Activated CD4-positive, CD25-positive, alpha-beta regulatory T cell treated with anti-CD3 and anti-CD28 coated beads, Interleukin-2, amount 50 U/mL, for 24 hours (primary cell): ENCODE measurements around the gene BCR.

ENCODE experiments used
- ATAC-seq, 2 donors: fragments of 150-1000 bp; cut with Tn5 transposase; one replicate each; pipeline ENCODE4 v1.10.0; 2021; ENCODE audit warnings: mild to moderate bottlenecking in 1 of 2, moderate library complexity in 1 of 2

The BCR gene

DNA sequence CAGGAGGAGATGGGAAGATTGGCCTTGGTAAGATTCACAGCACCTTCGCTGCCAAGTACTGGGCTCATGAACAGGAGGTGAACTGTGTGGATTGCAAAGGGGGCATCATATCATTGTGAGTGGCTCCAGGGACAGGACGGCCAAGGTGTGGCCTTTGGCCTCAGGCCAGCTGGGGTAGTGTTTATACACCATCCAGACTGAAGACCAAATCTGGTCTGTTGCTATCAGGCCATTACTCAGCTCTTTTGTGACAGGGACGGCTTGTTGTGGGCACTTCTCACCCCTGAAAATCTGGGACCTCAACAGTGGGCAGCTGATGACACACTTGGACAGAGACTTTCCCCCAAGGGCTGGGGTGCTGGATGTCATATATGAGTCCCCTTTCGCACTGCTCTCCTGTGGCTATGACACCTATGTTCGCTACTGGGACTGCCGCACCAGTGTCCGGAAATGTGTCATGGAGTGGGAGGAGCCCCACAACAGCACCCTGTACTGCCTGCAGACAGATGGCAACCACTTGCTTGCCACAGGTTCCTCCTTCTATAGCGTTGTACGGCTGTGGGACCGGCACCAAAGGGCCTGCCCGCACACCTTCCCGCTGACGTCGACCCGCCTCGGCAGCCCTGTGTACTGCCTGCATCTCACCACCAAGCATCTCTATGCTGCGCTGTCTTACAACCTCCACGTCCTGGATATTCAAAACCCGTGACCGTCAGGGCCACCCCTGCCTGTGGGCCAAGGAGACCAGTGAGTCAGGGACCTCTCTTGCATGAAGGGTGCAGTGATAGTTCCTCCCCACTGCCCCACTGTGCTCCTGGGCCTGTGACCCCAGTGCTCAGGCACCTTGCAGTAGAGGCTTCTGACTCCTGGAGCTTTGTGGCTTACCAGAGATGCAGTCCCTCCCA lies 83.6 kb downstream of the BCR start:
- peak; percentile 57 to 78 for ATAC-seq

DNA sequence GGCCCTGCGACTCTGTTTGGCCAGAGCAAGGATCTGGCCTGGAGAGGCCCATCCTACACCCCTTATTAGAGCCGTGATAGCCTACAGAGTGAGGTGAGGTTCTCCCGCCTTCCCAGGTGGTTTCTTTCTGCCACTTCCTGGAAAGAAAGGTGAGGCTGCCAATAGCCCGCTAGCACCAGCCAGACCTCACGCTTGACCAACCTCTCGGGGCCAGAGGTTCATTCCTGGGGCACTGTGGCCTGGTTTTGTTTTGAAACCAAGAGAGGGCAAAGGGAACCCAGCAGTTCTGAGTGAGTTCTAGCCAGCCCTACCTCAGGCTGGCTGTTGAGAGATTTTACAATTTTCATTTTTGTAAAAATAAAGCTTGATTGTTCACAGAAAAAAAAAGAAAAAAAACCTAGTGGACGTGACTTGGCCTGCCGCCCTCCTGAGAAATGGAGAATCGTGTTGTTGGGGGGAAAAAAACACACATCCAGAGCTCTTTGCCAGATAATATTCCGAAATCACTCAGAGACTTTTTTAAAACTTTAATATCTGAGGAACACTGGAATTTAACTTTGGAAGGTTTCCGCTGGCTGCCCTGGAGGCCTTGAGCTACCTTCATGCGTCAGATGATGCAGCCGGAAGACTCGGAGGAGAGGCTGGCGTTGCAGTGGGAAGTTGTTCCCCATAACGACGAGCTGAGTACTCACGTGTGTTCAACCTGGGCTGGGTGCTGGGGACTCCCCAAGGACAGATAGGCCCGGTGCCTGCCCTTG lies 84.5 kb downstream of the BCR start:
- ATAC-seq, result no peak

DNA sequence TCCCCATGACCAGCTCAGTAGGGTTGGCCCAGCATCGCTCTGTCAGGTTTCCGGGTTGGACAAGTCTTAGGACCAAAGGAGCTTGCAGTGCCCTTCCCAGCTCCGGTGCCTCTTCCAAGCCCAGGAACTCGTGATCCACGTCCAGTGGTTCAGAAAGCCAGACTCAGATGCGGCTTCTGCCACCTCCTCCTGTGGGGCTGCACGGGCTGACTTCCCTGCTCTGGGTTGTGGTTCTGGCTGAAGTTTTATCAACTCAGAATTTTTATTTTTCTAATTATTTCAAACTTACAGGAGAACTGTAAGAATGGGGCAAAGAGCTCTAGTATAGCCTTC lies 85.0 kb downstream of the BCR start:
- ATAC-seq, result no peak

DNA sequence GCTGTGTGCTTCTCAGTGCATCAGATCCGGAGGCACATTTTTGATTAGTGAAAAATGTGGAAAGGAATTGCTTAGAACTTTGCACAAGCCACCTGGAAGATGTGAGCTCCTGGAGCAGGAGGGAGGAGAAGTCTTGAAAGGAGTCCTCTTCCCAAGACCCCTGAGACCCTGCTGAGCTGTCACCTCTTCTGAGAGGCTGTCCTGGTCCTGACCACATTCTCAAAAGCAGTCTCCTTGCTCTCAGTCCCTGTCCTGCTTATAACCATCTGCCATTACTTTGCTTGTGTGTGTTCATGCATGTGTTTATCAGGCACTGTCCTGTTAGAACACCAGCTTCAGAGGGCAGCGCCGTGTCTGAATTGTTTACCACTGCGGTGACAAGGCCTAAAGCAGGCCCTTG lies 86.5 kb downstream of the BCR start:
- ATAC-seq, result no peak

DNA sequence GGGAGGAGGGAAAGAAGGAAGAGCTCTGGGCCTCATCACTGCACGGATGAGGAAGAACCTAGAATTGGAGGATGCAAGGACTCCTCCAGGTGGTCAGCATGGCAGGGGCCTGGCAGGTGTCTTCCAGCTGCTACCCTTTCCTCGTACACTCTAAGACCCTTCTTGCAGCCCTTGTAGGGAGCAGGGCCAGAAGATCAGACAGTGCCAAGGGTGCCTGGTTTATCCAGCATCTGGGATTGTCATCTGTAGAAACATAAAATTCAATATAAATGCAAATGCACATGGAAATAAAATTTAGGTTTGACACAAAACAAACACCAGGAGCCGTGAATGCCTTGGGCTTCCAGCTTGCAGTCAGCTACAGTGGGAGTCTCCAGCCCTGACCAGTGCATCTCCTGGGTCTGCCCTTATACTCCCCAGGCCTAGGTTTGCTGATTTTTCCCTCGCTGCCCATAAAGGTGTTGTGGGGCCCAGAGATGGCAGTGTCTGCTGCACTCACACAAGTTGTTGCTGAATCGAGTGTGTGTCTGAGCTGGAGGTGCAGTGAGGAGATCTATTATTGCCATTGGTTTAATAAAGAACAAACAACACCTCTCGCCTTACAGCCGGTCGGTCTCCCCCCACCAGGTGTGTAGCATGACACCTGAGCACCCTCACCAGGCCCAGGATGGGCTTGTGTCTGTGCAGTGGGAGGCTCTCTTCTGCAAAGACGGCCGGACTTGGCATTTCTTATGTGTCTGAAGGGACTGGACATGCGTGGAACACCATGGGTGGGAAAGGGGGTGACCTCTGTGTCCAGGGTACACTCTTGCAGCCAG lies 87.1 kb downstream of the BCR start:
- ATAC-seq, result no peak

- no peak for ATAC-seq
These were observed 87.9 kb downstream of the BCR start for GRCh38 chr22:23268139-23268712.

- ATAC-seq, result no peak
These were observed 88.6 kb downstream of the BCR start for GRCh38 chr22:23268877-23269276.

DNA sequence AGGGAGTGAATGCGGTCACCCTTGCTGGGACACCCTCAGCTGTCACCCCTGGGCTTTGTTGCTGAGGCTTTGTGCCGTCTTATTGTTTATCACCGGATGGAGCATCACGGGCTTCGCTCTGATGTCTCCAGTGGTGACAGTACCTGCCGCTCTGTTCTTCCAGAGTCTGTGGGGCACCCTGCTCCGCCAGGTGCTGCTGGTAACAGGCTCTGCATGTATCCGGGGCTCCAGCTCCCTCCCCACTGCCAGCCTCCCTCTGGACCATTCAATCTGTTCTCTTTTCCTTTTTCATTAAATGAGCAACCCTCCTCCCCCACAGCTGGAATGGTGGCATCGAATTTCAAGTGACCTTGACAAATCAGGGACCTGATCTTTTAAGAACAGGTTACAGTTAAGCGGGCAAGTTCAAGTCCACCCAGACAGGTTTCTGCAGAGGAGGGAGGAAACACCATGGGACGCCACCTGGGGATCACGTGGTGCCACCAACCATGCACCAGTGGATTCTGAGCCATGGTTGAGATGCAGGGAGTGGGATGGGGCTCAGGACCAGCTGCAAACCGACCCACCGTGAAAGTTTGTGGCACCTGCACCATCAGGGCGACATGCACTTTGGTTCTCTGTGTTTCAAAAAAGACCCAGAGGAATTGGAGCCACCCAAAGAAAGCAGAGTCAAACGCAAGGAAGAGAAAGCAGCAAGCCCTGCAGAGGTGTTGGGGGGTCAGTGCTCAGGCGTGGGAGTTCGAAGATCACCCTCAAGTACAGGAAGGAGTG lies 89.3 kb downstream of the BCR start:
- ATAC-seq, result no peak

- no peak for ATAC-seq
These were observed 90.0 kb downstream of the BCR start for GRCh38 chr22:23270212-23270733.

DNA sequence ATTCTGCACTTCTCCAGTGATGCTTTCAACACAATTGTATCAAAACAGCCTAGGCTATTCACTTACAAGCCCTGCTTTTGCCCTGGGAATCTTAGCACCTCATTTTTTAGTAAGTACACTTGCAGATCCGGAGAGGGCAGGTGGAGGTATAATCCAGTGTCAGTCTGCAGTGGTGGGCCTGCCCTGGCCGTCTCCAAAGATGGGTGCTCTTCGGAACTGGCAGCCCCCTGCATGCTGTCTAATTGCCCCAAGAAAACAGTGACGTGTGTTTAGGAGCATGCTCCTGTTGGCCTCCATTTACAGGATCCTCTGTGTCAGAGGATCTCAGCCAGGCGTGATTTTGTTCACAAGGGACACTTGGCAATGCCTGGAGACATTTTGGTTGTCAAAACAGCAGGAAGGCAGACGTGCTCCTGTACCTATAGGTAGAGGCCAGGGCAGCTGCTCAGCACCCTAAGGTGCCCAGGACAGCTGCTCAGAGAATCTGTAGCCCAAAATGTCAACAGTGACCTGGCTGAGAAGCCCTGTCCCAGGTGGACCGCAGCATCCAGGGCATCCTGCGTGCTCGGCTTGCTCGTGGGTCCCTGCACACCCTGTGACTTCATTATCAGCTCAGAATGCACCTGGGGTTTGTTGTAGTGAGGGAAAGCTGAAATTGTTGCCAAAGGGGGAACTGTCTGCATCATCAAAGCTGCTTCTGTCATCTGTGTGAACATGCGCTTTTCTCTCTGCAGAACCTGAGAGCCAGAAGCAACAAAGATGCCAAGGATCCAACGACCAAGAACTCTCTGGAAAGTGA lies 90.7 kb downstream of the BCR start:
- ATAC-seq, result no peak

DNA sequence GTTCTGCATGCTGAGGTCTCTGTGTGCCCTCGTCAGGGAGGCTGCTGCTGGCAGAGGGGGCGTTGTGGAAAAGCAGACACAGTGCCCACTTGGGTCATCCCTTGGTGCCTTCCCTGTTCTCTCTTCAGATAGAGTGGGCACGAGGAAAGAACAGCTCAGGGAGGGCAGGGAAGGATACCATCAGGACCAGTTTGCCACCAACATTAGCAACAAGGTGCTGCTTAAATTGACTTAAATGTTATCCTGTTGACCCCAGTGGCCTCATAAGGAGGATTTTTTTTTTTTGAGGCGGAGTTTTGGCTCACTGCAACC lies 91.2 kb downstream of the BCR start:
- no peak for ATAC-seq

DNA sequence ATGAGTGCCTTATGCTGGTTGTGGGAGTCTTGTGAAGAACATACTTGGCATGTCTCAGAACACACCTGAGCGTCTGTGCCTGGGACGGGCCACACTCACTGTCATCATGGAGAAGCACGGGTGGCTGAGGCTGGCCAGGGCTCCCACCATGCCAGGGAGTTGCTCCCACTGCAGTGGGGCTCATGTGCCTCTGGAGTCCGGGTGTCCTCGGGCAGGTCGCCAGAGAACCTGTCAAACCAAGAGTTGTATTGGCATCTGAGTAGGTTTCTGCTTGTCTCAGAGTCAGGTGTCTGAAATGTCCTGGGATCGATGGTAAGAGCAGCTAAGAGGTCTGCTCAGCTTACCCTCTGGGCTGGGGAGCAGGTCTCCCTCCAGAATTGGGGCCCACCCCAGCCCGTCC lies 92.1 kb downstream of the BCR start:
- ATAC-seq, result no peak

DNA sequence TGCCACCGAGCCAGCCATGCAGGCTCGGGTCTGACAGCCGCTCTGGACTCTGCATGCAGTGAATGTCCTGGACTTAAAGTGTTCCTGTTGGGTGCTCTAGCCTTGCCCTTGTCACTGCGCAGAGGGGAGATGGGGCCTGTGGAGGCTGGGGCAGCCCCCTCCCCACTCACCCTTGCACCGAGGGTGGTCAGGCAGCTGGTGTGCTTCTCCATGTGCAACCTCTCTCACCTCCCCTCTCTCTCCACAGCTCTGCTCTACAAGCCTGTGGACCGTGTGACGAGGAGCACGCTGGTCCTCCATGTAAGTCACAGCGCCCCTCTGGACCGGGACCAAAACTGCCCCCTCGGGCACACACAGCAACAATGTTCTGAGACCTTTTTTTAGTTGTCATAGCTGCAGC lies 92.5 kb downstream of the BCR start:
- ATAC-seq, result no peak

DNA sequence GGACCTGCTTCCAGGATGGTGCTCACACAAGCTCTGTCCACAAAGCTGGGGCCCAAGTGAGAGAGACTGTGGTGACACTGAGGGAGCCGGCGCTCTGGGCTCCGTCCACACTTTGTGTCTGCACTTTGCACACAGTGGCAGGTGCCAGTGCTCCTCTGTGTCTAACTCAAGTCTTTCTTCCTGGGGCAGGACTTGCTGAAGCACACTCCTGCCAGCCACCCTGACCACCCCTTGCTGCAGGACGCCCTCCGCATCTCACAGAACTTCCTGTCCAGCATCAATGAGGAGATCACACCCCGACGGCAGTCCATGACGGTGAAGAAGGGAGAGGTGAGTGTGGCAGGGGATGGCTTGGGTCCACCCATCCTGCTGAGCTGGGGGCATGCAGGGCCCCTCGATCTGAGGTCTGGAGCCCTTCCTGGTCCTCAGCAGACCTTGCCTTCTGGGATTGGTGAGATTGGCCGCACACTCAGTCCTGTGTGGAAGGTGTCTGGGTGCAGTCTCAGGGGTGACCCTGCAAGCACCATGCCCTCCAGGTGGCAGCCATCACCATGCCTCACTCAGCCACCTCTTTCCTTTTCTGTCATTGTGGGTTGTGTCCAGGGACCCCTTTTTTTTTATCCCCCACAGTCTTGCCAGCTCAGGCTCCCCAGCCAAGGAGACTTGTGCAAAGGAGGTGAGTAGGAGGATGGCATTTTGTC lies 93.3 kb downstream of the BCR start:
- ATAC-seq, result no peak

DNA sequence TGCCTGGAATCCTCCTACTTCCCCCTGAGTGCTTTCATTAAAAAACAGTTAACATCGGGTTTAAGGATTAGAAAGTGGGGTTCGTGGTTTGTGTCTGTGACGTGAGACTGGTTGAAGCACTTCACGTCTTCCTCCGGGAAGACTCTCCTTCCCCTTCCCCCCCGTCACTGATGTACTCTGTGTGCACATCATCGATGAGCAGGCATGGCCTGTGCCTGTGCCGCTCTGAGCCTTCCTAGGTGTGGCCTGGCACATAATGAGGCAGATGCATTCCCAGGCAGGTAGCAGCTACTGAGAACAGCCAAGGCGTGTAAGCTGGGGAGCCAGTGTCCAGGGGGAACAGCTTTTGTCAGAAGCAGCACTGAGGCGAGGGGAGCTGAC lies 93.8 kb downstream of the BCR start:
- no peak for ATAC-seq

DNA sequence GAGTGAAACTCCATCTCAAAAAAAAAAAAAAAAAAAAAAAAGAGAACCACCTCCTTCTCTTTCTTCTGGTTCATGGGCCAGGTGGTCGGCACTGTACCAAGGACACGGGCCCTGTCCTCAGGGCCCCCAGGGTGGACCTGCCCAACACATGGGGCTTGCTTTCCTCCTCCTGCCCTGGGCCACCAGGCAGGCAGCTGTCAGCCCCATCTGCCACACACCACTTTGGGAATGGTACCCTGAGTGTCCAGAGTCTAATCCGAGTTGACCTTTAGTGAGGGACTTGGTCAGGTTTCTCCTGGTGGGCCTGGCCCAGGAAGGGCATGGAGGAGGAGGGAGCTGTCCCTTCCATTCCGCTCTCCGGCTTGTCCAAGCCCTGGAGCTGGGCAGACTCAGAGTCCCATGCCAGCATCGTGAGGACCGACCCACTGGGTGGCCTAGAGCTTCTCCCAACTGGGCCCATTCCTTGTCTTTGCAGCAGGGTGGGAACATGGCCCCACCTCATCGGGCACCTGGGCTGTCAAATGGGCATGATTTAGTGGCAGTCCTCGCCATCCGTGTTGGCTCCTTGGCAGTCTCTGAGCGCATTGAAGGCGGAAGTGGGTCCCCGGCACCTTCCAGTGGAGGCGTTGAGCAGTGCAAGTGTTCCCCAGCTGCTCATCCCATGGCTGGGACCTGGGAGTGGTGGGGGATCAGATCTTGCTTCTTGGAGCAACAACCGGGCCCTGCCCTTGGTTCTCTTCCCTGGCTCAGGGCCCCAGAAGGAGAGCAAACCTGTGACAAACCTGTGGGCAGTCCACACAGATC lies 94.8 kb downstream of the BCR start:
- no peak for ATAC-seq

DNA sequence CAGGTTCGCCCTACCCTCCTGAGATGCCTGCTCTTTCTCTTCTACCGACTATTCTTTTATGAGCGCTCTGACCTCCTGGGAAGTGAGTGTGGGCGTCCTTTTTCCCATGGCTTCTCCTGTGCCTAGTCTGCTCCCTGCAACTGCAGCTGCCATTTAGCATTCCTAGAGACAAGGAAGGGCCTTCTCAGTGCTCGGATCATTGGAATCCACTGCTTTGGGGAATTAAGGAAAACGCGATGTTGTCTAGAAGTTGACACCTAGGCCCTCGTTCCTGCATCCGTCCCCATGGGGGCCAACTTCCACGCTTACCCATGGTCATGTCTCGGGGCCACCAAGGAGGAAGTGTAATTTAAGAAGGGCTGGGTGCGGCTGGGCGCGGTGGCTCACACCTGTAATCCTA lies 95.4 kb downstream of the BCR start:
- no peak for ATAC-seq

- no peak for ATAC-seq
These were observed 96.6 kb downstream of the BCR start for GRCh38 chr22:23276656-23277582.
